ENCODE results near the gene GCHFR. TPM values are rescaled to one million over a fixed set of nuclear protein-coding genes. Genes with fewer than 3 reads are reported as not detected.

GCHFR gene
- total and polyA plus RNA-seq, 2 of the 4 experiments (the other 2 are of a cell fraction) = 2.3 to 6.5 TPM

DNA sequence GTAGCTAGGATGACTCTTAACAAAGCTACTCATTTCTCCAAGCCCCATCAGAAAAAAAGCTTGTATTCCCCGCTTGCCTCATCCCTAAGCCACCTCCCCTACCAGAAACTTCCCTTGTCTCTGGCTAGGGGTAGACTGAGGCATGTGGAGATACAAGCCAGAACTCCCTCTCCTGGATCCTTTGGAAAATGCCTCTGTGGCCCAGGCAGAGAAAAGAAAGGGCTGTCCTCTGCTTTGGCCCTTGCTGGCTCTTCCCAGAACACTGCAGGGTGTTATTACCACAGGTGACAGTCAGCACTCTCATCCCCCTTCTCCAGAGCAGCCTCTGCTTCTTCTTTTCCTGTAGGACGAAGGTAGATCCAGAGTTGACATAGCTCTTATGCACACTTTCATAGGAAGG is 24.0 kb upstream of the GCHFR start:
- Histone ChIP-seq H2AK9ac (replicated peaks; ENCODE audit: low read depth, low read length, poor library complexity) (no peak overlapping the region), H3K9ac (ENCODE audit: low read depth, low read length) (no peak overlapping the region), H3K4ac (ENCODE audit: low read depth, low read length) (no peak overlapping the region), H3K9me1 (ENCODE audit: insufficient read depth, low read length) (no peaks in the 10 kb centered on the region), H2AFZ (replicated peaks; ENCODE audit: low read length, poor library complexity) (no peak overlapping the region), H3K4me1 (ENCODE audit: control insufficient read depth, insufficient read depth, low read length) (peaks cover 3% of the 10 kb centered on the region; the same call in 1 of the 2 replicates), H2BK20ac (ENCODE audit: low read depth, low read length) (no peak overlapping the region), H3K14ac (replicated peaks; ENCODE audit: low read depth, low read length) (no peak overlapping the region), H4K8ac (ENCODE audit: low read depth in 2 of 2, low read length in 2 of 2) (no peak overlapping the region), H3K4me3 (ENCODE audit: insufficient read depth, low read depth, low read length) (no peak overlapping the region), H3K27ac (ENCODE audit: insufficient read depth, low read length) (no peak overlapping the region), H3K18ac (ENCODE audit: low read depth, low read length) (no peak overlapping the region), H3K4me2 (ENCODE audit: low read depth, low read length) (no peak overlapping the region), H4K20me1 (ENCODE audit: insufficient read depth, low read length) (peaks cover 4% of the 10 kb centered on the region; the same call in 1 of the 2 replicates), H3K27me3 (ENCODE audit: control insufficient read depth, insufficient read depth, low read length) (no peaks in the 10 kb centered on the region), H2BK5ac (ENCODE audit: low read depth, low read length, poor library complexity, severe bottlenecking) (no peak overlapping the region), H2AK5ac (ENCODE audit: low read depth, low read length) (no peak overlapping the region), H3K9me3 (ENCODE audit: control insufficient read depth, insufficient read depth, low read length) (no peaks in the 10 kb centered on the region), H3K36me3 (ENCODE audit: control insufficient read depth, insufficient read depth, low read length) (peaks cover 30% of the 10 kb centered on the region), H2BK15ac (ENCODE audit: low read depth, low read length) (no peak overlapping the region), H3K79me1 (ENCODE audit: low read depth in 1 of 2, low read length in 2 of 2) (peaks cover 4 to 14% of the 10 kb centered on the region in 2 experiments), H2BK120ac (ENCODE audit: low read depth, low read length) (no peak overlapping the region), H3K23ac (ENCODE audit: low read depth, low read length) (no peak overlapping the region), H3K56ac (ENCODE audit: extremely low read depth, insufficient read depth, low read length) (no peak overlapping the region), H4K5ac (ENCODE audit: low read depth, low read length) (no peak overlapping the region), H4K91ac (ENCODE audit: insufficient read depth, low read depth, low read length) (no peak overlapping the region)
- dilution Hi-C loops (cut with HindIII; ENCODE audit: low sequenced_read_pairs, unreplicated experiment) (no loop called here), in situ Hi-C loops (cut with MboI; ENCODE audit: low sequenced_read_pairs) (no loop called here), intact Hi-C loops (cut with micrococcal nuclease) (no loop called here)
- DNase-seq = no peak
- no TSS peak for BruUV-seq (replicated peaks)
- no peak for ATAC-seq (ENCODE audit: low read depth)
- ChIA-PET CTCF (no interaction called here), POLR2A (ENCODE audit: unreplicated experiment) (no interaction called here)
- WGBS, 2 experiments (ENCODE audit: extremely low coverage in 2 of 2, insufficient read length in 1 of 2) = no CpG with 5 or more reads among the region's 2 CpGs
- TF ChIP-seq, protein P1, sequence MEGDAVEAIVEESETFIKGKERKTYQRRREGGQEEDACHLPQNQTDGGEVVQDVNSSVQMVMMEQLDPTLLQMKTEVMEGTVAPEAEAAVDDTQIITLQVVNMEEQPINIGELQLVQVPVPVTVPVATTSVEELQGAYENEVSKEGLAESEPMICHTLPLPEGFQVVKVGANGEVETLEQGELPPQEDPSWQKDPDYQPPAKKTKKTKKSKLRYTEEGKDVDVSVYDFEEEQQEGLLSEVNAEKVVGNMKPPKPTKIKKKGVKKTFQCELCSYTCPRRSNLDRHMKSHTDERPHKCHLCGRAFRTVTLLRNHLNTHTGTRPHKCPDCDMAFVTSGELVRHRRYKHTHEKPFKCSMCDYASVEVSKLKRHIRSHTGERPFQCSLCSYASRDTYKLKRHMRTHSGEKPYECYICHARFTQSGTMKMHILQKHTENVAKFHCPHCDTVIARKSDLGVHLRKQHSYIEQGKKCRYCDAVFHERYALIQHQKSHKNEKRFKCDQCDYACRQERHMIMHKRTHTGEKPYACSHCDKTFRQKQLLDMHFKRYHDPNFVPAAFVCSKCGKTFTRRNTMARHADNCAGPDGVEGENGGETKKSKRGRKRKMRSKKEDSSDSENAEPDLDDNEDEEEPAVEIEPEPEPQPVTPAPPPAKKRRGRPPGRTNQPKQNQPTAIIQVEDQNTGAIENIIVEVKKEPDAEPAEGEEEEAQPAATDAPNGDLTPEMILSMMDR (conservative IDR thresholded peaks at IDR 0.05; ENCODE audit: low read depth, low read length) = 0 out of 2 replicates have a peak, but pooled peaks have one; percentile 3
- TF ChIP-seq RCOR1 (IDR thresholded peaks at IDR 0.05; ENCODE audit: insufficient replicate concordance, low read length) (no peak), POLR2A (IDR thresholded peaks at IDR 0.05; ENCODE audit: low read depth, low read length) (no peak), RAD21 (IDR thresholded peaks at IDR 0.05; ENCODE audit: low read length) (no peak)
- TF ChIP-seq, protein P2, sequence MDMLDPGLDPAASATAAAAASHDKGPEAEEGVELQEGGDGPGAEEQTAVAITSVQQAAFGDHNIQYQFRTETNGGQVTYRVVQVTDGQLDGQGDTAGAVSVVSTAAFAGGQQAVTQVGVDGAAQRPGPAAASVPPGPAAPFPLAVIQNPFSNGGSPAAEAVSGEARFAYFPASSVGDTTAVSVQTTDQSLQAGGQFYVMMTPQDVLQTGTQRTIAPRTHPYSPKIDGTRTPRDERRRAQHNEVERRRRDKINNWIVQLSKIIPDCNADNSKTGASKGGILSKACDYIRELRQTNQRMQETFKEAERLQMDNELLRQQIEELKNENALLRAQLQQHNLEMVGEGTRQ (IDR thresholded peaks at IDR 0.05; ENCODE audit: low read depth, low read length) = no peak

Data from IMR-90 (cell line).